HepG2 (cell line): ENCODE results near the gene BRD2. TPM values are rescaled to one million over a fixed set of nuclear protein-coding genes. Genes with fewer than 3 reads are reported as not detected.
A peak's percentile ranks its signal among the peaks of the same experiment; 100 is the strongest.

Source experiments
- ARID4A ChIP-seq: sonication (generic); formaldehyde crosslinking; IDR thresholded peaks from 2 replicates; pipeline ENCODE4 v1.5.0; 2020; ENCODE audit warnings: mild to moderate bottlenecking, missing genetic modification reagents, borderline replicate concordance
- CSRNP1 ChIP-seq: sonication (generic); formaldehyde crosslinking; IDR thresholded peaks from 2 replicates; pipeline ENCODE4 v1.8.1; 2023; ENCODE audit warnings: mild to moderate bottlenecking, missing genetic modification reagents
- E2F5 ChIP-seq: sonication (generic); formaldehyde crosslinking; conservative IDR thresholded peaks from 2 replicates; pipeline ENCODE4 v1.4.0; 2020; ENCODE audit warnings: missing genetic modification reagents
- HDAC2 ChIP-seq: sonication (generic); formaldehyde crosslinking; IDR thresholded peaks from 2 replicates; pipeline ENCODE4 v1.4.0; 2020; ENCODE audit warnings: missing genetic modification reagents
- KDM2A ChIP-seq: sonication (generic); formaldehyde crosslinking; IDR thresholded peaks from 2 replicates; pipeline ENCODE4 v1.4.0; 2020; ENCODE audit warnings: low read depth, missing genetic modification reagents, borderline replicate concordance
- MZF1 ChIP-seq: sonication (generic); formaldehyde crosslinking; IDR thresholded peaks from 2 replicates; pipeline ENCODE4 v1.8.1; 2023; ENCODE audit warnings: mild to moderate bottlenecking, missing genetic modification reagents, borderline replicate concordance
- PAF1 ChIP-seq: IDR thresholded peaks from 2 replicates; pipeline ENCODE4 v1.6.1; 2016; ENCODE audit warnings: missing genetic modification reagents, missing compliant biosample characterization
- SCMH1 ChIP-seq: sonication (generic); formaldehyde crosslinking; IDR thresholded peaks from 2 replicates; pipeline ENCODE4 v1.9.0; 2021; ENCODE audit warnings: missing genetic modification reagents, mild to moderate bottlenecking, borderline replicate concordance
- ZNF205 ChIP-seq: IDR thresholded peaks from 2 replicates; pipeline ENCODE4 v1.6.1; 2018; ENCODE audit warnings: missing biosample characterization, missing genetic modification reagents
- ZNF678 ChIP-seq: sonication (generic); formaldehyde crosslinking; IDR thresholded peaks from 2 replicates; pipeline ENCODE4 v1.4.0; 2020; ENCODE audit warnings: mild to moderate bottlenecking, missing genetic modification reagents
- ZNF710 ChIP-seq: sonication (generic); formaldehyde crosslinking; IDR thresholded peaks from 2 replicates; pipeline ENCODE4 v1.5.0; 2020; ENCODE audit warnings: mild to moderate bottlenecking, missing genetic modification reagents, borderline replicate concordance
- ZSCAN9 ChIP-seq: IDR thresholded peaks from 2 replicates; pipeline ENCODE4 v1.6.1; 2016; ENCODE audit warnings: borderline replicate concordance
- polyA plus RNA-seq, 8 experiments: library from polyadenylated mRNA; depleted of rRNA in 3 of 8; stranded (reverse) in 7 of 8; unstranded in 1 of 8; fragments of >200 nt; fragmentation: Illumina TruSeq in 4 of 8; extraction: Trizol in 4 of 8; gene quantifications; 2 replicates each; pipeline versions ENCODE4 v1.2.1 to v1.2.3, GENCODE V29; 2011 to 2016; ENCODE audit warnings: low read depth in 4 of 8, missing spikeins in 1 of 8, mixed read lengths in 1 of 8; ENCODE audit not compliant: insufficient read depth in 1 of 8
- total RNA-seq, 5 experiments: library from RNA; depleted of rRNA; stranded (reverse); fragments of >200 nt; fragmentation: Illumina TruSeq; extraction: Trizol; gene quantifications; 2 replicates each; pipeline ENCODE4 v1.2.3, GENCODE V29; 2016; ENCODE audit warnings: low read depth in 1 of 5
- TF ChIP-seq, protein P1 (sequence below): IDR thresholded peaks from 2 replicates; pipeline ENCODE4 v1.6.1; 2016; ENCODE audit warnings: low read depth, missing genetic modification reagents, missing compliant biosample characterization

BRD2 gene
- total and polyA plus RNA-seq, 2 of the 13 experiments (the other 11 are each of a cell fraction or from before 2014, with no cell fraction given) = 143 to 202 TPM

DNA sequence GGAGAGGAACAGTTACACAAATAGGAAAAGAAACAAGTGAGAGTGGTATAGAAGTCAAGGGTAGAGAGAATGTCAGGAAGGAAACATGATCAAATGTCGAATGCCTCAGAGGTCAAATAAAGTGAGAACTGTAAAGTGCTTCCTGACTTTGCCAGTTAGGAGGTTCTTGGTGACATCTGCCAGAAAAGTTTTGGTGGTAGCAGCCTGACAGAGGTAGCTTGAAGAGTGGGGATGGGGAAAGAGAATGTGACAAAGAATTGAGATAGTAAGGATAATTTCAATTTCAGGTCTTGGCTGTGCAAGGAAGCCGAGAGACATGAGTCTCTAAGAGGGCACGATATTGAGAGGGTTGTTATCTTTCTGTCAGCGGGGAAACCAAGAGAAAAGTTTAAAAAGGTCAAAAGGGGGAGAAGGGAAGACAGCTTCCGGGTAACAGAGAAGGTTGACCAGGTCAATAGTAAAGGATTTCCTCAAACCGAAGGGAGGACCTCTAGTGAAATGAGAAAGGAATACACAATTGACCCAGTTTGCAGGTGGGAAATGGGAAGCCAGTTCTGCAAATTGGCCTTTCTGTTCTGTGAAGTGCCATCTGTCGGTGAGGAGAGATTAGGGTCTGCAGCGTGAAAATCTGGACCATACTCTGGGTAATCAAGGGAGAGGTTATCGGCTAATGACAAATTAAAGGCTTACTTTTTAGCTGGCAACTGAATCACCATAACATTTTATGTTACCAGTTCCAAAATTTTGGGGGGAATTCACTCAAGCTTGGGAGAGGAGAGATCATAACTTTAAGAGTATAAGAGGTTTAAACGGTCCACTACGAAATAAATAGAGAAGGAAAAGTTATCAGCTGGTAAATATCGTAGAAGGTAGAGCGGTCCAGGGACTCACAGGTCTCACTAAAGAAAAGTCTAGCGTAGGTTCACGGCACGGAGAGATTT, 973 bp upstream of the BRD2 start (continued):
- TF ChIP-seq, protein P1, sequence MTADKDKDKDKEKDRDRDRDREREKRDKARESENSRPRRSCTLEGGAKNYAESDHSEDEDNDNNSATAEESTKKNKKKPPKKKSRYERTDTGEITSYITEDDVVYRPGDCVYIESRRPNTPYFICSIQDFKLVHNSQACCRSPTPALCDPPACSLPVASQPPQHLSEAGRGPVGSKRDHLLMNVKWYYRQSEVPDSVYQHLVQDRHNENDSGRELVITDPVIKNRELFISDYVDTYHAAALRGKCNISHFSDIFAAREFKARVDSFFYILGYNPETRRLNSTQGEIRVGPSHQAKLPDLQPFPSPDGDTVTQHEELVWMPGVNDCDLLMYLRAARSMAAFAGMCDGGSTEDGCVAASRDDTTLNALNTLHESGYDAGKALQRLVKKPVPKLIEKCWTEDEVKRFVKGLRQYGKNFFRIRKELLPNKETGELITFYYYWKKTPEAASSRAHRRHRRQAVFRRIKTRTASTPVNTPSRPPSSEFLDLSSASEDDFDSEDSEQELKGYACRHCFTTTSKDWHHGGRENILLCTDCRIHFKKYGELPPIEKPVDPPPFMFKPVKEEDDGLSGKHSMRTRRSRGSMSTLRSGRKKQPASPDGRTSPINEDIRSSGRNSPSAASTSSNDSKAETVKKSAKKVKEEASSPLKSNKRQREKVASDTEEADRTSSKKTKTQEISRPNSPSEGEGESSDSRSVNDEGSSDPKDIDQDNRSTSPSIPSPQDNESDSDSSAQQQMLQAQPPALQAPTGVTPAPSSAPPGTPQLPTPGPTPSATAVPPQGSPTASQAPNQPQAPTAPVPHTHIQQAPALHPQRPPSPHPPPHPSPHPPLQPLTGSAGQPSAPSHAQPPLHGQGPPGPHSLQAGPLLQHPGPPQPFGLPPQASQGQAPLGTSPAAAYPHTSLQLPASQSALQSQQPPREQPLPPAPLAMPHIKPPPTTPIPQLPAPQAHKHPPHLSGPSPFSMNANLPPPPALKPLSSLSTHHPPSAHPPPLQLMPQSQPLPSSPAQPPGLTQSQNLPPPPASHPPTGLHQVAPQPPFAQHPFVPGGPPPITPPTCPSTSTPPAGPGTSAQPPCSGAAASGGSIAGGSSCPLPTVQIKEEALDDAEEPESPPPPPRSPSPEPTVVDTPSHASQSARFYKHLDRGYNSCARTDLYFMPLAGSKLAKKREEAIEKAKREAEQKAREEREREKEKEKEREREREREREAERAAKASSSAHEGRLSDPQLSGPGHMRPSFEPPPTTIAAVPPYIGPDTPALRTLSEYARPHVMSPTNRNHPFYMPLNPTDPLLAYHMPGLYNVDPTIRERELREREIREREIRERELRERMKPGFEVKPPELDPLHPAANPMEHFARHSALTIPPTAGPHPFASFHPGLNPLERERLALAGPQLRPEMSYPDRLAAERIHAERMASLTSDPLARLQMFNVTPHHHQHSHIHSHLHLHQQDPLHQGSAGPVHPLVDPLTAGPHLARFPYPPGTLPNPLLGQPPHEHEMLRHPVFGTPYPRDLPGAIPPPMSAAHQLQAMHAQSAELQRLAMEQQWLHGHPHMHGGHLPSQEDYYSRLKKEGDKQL = no peak
- TF ChIP-seq ARID4A (CRISPR knock-in tag) = no peak
- TF ChIP-seq HDAC2 (CRISPR knock-in tag) = peak; percentile 41; the same call in 1 of the 2 replicates
- TF ChIP-seq ZSCAN9 (CRISPR knock-in tag) = peak; percentile 14; the same call in 1 of the 2 replicates
- peak; percentile 92 for TF ChIP-seq ZNF710 (CRISPR knock-in tag)
- TF ChIP-seq E2F5 (CRISPR knock-in tag) = no peak
- no peak for TF ChIP-seq SCMH1 (CRISPR knock-in tag)
- no peak for TF ChIP-seq CSRNP1 (CRISPR knock-in tag)
- no peak for TF ChIP-seq ZNF205 (CRISPR knock-in tag)
- no peak for TF ChIP-seq PAF1
- no peak for TF ChIP-seq MZF1 (CRISPR knock-in tag)
- TF ChIP-seq KDM2A (CRISPR knock-in tag) = no peak; the same call in 1 of the 2 replicates
- no peak for TF ChIP-seq ZNF678 (CRISPR knock-in tag)
